HG03432 (cell line): ENCODE measurements around the gene CEBPG.

Experiments
- ATAC-seq: cut with Tn5 transposase; IDR thresholded peaks from one replicate; pipeline ENCODE4 v1.9.1; 2021; ENCODE audit warnings: mild to moderate bottlenecking, moderate library complexity; ENCODE audit not compliant: unreplicated experiment

Gene CEBPG

DNA sequence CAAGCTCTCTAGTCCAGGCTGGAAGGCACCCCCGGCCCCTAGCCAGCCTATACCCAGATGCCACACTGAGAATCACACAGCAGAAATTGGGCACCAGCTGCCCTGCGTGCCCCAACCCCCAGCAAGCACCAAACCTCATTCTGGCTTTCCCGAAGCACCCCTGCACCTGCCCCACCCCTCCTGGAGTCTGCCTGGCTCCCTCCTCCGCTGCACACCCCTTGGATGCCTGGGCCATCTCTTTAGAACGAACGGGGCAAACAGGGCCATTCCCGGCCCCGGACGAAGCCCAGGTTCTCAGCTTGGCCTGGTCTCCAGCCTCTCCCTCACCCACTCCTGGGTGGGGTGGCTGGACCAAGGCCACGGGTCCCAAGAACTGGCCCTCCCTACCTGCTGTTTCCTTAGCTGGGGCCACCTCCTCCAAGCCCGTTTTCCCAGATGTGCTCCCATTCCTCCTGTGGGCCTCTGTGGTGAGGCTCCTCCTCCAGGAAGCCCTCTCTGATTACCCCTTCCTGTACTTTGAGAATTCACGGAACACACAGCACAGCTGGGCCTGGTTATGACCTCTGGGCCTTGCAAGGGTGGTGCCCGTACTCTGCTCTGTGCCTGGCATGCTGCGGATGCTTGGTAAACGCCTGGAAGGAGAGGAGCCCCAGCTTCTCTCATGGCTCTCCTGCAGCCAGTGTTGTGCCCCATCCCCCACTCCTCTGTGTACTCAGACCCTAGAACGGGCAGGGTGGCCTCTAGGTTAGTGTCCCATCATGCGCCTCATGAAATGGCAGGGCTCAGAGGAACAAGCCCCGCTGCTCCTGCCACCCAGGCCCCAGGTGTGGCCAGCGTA is 21.4 kb downstream of the CEBPG start:
- ATAC-seq: no peak

GRCh38 chr19:33395561-33396550 is 22.3 kb downstream of the CEBPG start:
- no peak for ATAC-seq

DNA sequence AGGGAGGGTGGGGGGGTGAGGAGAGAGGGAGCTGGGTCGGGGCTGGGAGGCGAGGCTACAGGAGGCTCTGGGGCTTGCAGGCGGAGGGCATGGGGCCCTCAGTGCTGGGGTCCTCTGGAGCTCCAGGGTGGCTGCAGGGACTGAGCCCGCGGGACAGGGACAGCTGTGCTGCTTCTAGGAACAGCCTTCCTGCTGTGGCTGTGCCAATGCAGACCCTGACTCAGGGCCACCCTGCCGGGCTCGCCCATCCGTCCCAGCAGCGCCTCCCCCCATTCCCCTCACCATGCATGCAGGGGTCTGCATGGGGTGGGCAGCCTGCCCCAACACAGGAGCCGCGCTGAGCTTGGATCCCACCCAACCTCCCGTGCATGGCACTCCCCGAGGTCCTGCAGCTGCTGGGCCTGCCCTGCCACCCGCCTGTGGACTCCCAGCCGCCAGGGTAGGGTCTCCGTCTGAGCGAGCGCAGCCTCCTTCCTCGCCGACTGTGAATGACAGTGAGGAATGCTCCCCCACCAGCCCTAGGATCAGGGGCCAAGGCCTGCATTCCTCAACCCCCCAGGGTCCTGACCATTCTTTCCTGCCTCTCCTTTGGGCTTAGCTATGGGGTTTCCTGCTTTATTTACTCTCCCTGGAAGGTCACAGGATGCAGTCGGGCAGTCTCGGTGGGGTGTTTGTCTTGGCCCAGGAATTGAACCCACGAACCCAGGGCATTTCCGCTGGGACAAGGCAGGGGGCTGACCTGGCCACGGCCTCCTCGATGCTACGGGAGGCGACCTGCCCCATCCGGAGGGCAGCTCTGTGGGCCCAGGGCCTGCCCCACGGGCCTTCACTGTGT is 23.4 kb downstream of the CEBPG start:
- no peak for ATAC-seq

DNA sequence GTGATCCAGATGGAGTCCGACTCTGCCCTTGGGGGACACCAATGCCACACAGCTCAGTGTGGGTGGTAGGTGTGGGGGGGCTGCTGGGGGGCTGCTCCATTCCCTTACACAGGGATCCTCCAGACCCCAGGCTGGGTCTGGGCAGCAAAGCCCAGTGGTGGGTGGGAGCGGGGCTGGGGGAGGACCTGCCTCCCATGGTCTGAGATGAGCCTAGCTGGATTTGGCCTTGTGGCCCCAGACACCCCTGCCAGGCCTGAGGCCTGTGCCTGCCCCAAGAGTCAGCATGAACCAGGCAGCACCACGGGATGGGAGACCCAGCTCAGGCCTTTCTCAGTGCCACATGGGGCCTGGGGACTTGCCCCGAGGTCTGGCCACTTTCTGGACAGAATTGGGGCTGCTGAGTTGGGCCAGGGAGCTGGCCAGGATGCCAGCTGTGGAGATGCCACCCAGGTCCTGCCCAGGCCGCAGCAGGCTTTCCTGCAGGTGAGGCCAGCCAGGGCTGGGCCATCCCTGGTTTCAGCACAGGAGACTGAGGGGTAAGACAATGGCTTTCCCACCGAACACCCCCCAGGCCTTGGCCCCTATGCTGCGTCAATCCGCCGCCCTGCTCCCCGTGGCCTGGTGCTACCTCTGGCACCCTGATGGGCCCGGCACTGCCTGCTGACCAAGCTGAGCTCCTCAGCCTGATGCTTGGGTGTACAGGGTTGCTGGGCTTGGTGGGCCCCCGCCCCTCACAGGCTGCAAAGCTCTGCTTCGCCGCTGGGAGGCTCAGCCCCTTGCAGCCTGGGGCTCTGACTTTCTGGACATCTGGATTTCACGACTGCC is 24.2 kb downstream of the CEBPG start:
- ATAC-seq: no peak

GRCh38 chr19:33398361-33399060 is 25.0 kb downstream of the CEBPG start:
- no peak for ATAC-seq

GRCh38 chr19:33399081-33399744 is 25.7 kb downstream of the CEBPG start:
- no peak for ATAC-seq

DNA sequence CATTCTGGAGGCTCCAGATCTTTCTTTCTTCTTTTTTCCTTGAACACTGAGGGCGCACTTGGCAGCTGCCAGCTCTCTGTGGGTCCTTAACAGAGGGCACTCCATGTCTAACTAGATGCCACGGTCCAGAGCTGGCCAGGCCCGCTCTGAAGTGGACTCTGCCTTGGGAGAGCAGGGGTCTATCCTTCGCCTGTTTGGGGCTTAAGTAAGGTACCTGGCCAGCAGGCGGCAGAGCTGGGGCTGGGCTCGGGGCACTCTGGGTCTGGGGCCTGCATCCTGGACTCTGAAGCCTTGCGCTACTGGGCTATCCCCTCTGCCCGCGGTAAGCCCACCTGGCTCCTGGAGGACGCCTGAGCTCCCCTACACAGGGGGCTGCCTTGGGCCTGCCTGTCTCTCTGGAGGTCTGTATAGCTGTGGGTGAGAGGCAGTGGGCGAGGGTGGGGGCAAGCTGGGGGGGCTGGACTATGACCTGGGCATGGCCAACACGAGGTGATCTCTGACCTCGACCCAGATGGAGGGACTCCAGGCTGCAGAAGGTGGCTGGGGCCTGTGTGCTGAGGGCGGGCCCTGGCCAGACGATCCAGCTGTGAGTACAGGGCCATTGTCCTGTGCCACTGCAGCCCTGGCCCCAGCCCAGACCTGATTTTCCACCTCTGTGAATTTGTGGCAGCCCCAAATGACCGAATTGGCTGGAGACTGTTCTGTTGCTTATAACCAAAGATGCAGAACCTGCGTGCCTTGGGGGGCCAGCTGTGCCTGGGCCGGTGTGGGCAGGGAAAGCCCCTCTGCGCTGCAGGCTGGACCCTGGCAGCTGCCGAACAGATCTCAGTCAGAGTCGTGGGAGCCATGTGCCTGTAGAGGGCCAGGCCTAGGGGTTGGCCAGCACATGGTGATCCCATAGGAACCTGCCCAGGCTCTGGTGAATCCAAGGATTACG is 26.5 kb downstream of the CEBPG start:
- no peak for ATAC-seq

DNA sequence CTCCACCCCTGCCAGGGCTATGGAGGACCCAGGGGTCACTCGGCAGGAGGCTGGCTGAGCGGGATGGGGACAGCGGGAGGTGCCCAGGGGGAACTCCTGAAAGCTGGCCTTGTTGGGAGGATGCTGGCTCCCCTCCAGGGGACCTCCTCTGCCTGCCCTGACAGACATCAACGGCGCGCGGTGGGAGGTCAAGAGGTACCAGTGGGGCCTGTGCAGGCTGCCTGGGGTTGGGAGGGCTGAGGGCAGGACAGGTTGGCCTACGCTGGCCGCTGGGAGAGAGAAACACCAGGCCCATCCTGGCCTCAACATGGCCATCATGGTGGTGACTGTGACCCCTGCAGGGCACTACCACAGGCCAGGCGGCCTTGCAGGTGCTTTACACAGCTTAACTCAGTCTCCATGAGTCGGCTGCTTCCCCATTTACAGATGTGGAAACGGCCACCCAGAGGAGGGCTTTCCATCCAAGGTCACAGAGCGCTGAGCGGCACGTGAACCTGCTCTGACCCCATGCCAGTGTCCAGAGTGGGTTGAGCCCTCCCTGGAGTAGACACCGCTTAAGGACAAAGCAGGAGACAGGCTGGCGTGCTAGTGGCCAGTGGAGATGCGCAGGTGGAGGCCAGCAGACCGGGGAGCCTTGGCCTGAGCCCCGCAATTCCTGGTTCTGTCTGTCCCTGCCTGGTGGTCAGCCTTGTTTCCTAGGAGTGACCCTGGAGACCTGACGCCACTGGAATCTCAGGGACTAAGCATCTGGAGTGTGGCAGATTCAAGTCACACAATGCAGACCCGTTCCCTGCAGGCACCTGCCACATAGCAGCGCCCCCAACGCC is 27.6 kb downstream of the CEBPG start:
- ATAC-seq: no peak

DNA sequence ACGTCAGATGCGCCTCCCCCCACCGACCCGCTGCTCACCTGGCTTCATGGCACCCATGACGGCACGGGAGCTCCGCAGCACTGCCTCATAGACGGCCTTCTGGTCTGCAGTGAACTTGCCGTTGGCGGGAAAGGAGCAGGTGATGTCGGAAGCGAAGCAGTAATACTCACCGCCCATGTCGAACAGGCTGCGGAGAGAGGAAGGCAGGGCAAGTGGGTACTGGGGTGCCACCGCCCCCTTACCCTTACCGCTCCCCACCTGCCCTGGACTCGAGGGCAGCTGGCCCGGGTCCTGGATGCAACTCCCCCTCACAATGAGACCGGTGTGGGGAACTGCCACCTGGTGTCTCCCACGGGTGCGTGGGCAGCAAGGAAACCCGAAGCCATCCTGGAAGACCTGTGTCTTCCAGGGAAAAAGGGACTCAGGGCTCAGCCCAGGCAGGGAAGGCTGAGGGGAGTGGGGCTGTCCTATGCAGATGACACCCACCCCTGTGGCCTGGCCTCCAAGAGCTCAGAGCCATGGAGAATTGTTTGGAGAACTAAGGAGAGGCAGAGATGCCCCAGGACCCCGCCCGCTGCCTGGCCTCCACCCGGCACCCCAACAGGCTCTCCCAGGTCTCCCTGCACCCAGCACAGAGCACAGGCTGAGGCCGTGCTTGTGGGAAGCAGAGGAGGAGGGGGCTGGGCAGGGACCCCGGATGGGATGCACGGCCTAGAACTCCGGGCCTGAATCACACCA is 28.3 kb downstream of the CEBPG start:
- no peak for ATAC-seq

DNA sequence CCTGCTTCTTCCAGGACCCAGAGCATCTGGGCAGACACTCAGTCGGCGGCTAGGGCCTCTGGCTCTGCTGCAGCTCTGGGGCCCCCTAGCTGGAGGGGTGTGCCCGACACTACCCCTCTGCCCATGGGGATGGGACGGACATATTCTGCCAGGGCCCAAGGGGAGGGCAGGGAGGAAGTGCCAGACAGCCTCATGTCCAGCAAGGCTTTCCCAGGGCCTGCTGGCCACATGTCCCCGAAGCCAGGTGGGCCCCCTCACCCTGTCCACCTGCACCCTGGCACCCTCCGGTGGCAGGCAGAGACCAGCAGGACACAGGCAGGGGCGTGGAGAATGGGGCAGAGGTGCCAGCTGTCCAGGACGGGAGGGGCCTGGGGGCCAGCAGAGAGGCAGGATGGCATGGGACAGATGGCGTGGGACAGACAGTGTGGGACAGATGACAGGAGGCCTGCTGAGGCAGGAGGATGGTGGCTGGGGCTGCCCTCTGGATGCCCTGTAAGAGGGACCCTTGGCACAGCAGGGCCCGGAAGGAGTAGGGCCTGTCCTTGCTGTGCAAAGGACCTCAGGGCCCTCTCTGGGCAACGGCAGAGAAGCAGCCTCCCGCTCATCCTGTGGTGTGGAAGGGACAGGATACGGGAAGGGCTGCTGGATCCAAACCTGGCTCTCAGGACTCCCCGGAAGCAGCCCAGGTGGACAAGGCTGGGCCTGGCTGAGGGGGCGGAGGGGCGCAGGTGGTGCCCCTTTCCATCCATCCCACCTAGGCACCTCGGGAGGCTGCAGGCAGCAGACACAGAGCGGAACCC is 29.1 kb downstream of the CEBPG start:
- ATAC-seq: no peak

DNA sequence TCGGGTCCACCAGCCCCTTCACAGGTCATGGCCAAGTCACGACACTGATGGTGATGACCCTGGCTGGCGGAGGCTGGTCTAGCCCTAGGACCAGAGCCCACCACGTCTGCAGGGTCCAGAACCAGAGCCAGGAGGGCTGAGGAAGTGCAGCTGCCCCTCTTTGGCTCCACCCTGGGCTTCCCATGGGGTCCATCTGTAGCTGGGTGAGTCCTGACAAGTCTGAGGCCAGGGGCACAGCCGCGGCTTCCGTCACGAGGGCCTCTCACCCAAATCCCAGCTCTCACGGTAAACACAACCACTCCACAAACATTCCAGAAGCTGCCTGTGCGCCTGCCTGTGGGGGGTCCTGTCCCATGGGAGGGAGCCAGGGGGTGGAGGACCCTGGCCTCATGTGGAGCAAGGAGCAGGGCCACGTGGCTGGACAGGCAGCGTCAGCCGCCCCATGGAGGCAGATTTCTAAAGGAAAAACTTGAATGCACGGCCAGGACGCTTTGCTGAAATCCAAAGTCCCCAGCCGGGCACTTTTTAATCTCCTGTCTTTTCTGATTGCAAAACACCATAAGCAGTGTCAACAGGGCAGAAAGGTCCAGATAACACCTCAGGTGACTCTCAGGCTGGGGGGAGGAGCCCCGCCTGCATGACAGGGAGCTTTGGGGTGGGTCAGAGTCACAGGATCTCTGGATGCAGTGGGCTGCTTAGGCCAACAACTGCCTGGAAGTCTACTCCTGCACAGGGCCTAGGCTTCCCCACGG is 29.9 kb downstream of the CEBPG start:
- no peak for ATAC-seq

GRCh38 chr19:33403973-33404304 is 30.4 kb downstream of the CEBPG start:
- no peak for ATAC-seq

GRCh38 chr19:33404506-33405253 is 31.2 kb downstream of the CEBPG start:
- no peak for ATAC-seq

GRCh38 chr19:33405254-33405552 is 31.7 kb downstream of the CEBPG start:
- ATAC-seq: no peak
